Keratinocyte (primary cell): Measurements from ENCODE around the gene CLEC17A. TPM values are rescaled to one million over a fixed set of nuclear protein-coding genes. Genes with fewer than 3 reads are reported as not detected.

Experiments
- DNase-seq: peaks from one replicate; pipeline ENCODE4 v3.0.0-alpha.2; 2011; ENCODE audit warnings: low read depth, missing footprints, low spot score
- FAIRE-seq: peaks from 2 replicates; lab custom pipeline; 2011; peaks lifted over from hg19 to GRCh38; lab: Jason Lieb, UNC
- H2AFZ ChIP-seq: 2 replicates; pipeline ENCODE4 v1.6.0; 2012; ENCODE audit warnings: low read length, control low read depth, inconsistent platforms; ENCODE audit not compliant: control insufficient read depth
- H3K27ac ChIP-seq: 2 replicates; pipeline ENCODE4 v1.5.1; 2011; ENCODE audit warnings: low read length; ENCODE audit not compliant: control insufficient read depth, insufficient read depth
- H3K27me3 ChIP-seq: 3 replicates; pipeline ENCODE4 v1.6.0; 2011; ENCODE audit warnings: low read length; ENCODE audit not compliant: control insufficient read depth, insufficient read depth; ENCODE audit errors: extremely low read depth
- H3K36me3 ChIP-seq, 2 experiments: 2 replicates in 1 of 2; 3 replicates in 1 of 2; pipeline ENCODE4 v1.5.1; 2011; ENCODE audit warnings: low read length in 2 of 2, mild to moderate bottlenecking in 1 of 2; ENCODE audit not compliant: control insufficient read depth in 2 of 2, insufficient read depth in 2 of 2; ENCODE audit errors: extremely low read depth in 1 of 2
- H3K4me1 ChIP-seq: 3 replicates; pipeline ENCODE4 v1.5.1; 2011; ENCODE audit warnings: low read length; ENCODE audit not compliant: control insufficient read depth, insufficient read depth; ENCODE audit errors: extremely low read depth
- H3K4me2 ChIP-seq: 3 replicates; pipeline ENCODE4 v1.6.0; 2011; ENCODE audit warnings: low read depth, low read length; ENCODE audit not compliant: control insufficient read depth, insufficient read depth; ENCODE audit errors: extremely low read depth
- H3K4me3 ChIP-seq, 3 experiments: fragments of 200-600 bp in 1 of 3; sonication (generic) in 1 of 3; 2 replicates in 2 of 3; 3 replicates in 1 of 3; pipeline ENCODE4 v1.5.1; 2011 to 2016; ENCODE audit warnings: low read length in 3 of 3, mild to moderate bottlenecking in 3 of 3, control low read depth in 2 of 3, inconsistent platforms in 1 of 3, low read depth in 1 of 3, mixed read lengths in 1 of 3, mixed run types in 1 of 3, moderate library complexity in 1 of 3; ENCODE audit not compliant: control insufficient read depth in 2 of 3, insufficient read depth in 2 of 3; ENCODE audit errors: extremely low read depth in 1 of 3
- H3K79me2 ChIP-seq: 2 replicates; pipeline ENCODE4 v1.6.0; 2012; ENCODE audit warnings: low read length; ENCODE audit not compliant: control insufficient read depth, insufficient read depth
- H3K9ac ChIP-seq: 3 replicates; pipeline ENCODE4 v1.6.0; 2011; ENCODE audit warnings: low read length; ENCODE audit not compliant: control insufficient read depth, insufficient read depth; ENCODE audit errors: extremely low read depth
- H3K9me1 ChIP-seq: 3 replicates; pipeline ENCODE4 v1.6.0; 2011; ENCODE audit warnings: low read length; ENCODE audit not compliant: control insufficient read depth, insufficient read depth; ENCODE audit errors: extremely low read depth
- H3K9me3 ChIP-seq: 2 replicates; pipeline ENCODE4 v1.5.1; 2012; ENCODE audit warnings: low read depth, low read length; ENCODE audit not compliant: control insufficient read depth
- H4K20me1 ChIP-seq: 3 replicates; pipeline ENCODE4 v1.6.0; 2011; ENCODE audit warnings: low read length; ENCODE audit not compliant: control insufficient read depth, insufficient read depth; ENCODE audit errors: extremely low read depth
- EZH2 ChIP-seq: IDR thresholded peaks from one replicate; pipeline ENCODE4 v1.6.1; 2012; ENCODE audit warnings: inconsistent platforms, mild to moderate bottlenecking, low read length, moderate library complexity
- dilution Hi-C: fragments of 300-500 bp; cut with MboI; formaldehyde crosslinking; loops from one replicate; pipeline ENCODE4 v1.7.0; 2020; ENCODE audit warnings: low sequenced_read_pairs; ENCODE audit not compliant: extremely low pct_ligation_motif_present
- polyA plus RNA-seq, 5 experiments: library from polyadenylated mRNA; depleted of rRNA in 3 of 5; stranded (reverse) in 3 of 5; stranded (forward) in 1 of 5; unstranded in 1 of 5; fragments of >200 nt; gene quantifications; 1 replicate in 1 of 5; 2 replicates in 3 of 5; 3 replicates in 1 of 5; pipeline versions ENCODE4 v1.2.1 to v1.2.3, GENCODE V29; 2011 to 2012; ENCODE audit warnings: missing spikeins in 2 of 5, low read depth in 1 of 5, low replicate concordance in 1 of 5
- TF ChIP-seq, protein P1 (sequence below), 3 experiments: IDR thresholded peaks in 1 of 3; conservative IDR thresholded peaks in 1 of 3; optimal IDR thresholded peaks in 1 of 3; 2 replicates in 2 of 3; 3 replicates in 1 of 3; pipeline versions ENCODE3 to v1.5.1; 2011; ENCODE audit warnings: low read length in 3 of 3, mild to moderate bottlenecking in 3 of 3, moderate library complexity in 2 of 3, control low read depth in 1 of 3, inconsistent platforms in 1 of 3; ENCODE audit not compliant: insufficient read depth in 2 of 3; ENCODE audit errors: extremely low read depth in 1 of 3

The CLEC17A gene
- polyA plus RNA-seq, 1 donor (not counting 4 experiments of a cell fraction or from before 2014, with no cell fraction given) = not detected

DNA sequence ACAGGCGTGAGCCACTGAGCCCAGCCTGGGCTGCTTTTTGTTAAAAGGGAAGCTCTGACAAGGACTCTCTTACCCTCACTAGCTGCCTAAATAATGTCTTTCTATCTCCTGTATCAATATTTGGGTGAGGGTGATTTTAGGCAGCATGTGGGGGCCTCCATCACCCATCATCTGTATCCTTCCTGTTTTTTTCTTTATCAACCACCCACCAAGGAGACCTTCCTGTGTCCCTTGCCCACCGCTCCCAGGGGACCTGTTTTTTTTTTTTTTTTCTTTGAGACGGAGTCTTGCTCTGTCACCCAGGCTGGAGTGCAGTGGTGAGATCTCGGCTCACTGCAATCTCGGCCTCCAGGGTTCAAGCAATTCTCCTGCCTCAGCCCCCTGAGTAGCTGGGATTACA, 5.6 kb upstream of the CLEC17A start:
- no peak for TF ChIP-seq EZH2
- TF ChIP-seq, protein P1, sequence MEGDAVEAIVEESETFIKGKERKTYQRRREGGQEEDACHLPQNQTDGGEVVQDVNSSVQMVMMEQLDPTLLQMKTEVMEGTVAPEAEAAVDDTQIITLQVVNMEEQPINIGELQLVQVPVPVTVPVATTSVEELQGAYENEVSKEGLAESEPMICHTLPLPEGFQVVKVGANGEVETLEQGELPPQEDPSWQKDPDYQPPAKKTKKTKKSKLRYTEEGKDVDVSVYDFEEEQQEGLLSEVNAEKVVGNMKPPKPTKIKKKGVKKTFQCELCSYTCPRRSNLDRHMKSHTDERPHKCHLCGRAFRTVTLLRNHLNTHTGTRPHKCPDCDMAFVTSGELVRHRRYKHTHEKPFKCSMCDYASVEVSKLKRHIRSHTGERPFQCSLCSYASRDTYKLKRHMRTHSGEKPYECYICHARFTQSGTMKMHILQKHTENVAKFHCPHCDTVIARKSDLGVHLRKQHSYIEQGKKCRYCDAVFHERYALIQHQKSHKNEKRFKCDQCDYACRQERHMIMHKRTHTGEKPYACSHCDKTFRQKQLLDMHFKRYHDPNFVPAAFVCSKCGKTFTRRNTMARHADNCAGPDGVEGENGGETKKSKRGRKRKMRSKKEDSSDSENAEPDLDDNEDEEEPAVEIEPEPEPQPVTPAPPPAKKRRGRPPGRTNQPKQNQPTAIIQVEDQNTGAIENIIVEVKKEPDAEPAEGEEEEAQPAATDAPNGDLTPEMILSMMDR (optimal IDR thresholded peaks at IDR 0.05 in 1 of 3, IDR thresholded peaks at IDR 0.05 in 1 of 3, conservative IDR thresholded peaks at IDR 0.05 in 1 of 3; ENCODE audit: extremely low read depth in 1 of 3, insufficient read depth in 2 of 3, low read length in 3 of 3) = no peak
- DNase-seq = no peak
- H3K27me3 ChIP-seq = no peaks in the 10 kb centered on the region

DNA sequence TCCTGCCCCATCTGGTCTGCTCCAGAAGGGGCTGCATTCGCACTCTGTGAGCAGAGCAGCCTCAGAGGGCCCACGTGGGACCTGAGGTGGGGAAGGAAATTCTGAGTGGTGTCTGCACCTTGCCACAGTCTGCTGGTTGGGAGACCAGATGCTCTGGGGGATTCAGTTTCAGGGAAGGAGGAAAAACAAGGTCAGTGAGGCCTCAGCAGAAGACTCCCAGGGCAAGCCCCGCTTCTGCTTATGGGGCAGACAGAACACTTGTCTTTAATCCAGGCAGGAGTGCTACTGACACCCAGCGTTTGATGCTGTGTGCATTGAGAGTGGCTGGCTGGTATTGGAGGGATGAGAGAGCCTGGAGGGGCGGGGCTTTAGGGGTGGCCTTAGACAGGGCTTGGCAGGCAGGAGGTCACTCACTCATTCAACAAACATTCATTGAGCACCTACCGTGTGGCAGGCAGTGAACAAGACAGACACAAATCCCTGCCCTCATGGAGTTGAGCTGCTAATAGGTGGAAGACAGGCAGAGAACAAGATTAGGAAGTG, 4.9 kb upstream of the CLEC17A start:
- Histone ChIP-seq H3K4me2 (no peak overlapping the region), H3K27me3 (no peaks in the 10 kb centered on the region), H3K4me3 (no peak overlapping the region), H3K36me3 (no peaks in the 10 kb centered on the region), H3K27ac (no peak overlapping the region), H2AFZ (no peak overlapping the region), H3K9me1 (no peaks in the 10 kb centered on the region), H4K20me1 (no peaks in the 10 kb centered on the region), H3K9ac (no peak overlapping the region), H3K79me2 (no peaks in the 10 kb centered on the region), H3K4me1 (peaks cover 4% of the 10 kb centered on the region), H3K9me3 (no peaks in the 10 kb centered on the region)
- TF ChIP-seq EZH2 = no peak
- TF ChIP-seq, protein P1 (optimal IDR thresholded peaks at IDR 0.05 in 1 of 3, IDR thresholded peaks at IDR 0.05 in 1 of 3, conservative IDR thresholded peaks at IDR 0.05 in 1 of 3; ENCODE audit: extremely low read depth in 1 of 3, insufficient read depth in 2 of 3, low read length in 3 of 3) = no peak
- DNase-seq = no peak
- FAIRE-seq = no peak
- dilution Hi-C loops = no loop called here

More for the DNA sequence above, 5.6 kb upstream of the CLEC17A start:
- Histone ChIP-seq H4K20me1 (no peaks in the 10 kb centered on the region), H2AFZ (no peak overlapping the region), H3K4me1 (peaks cover 4% of the 10 kb centered on the region), H3K4me3 (no peak overlapping the region), H3K79me2 (no peaks in the 10 kb centered on the region), H3K4me2 (no peak overlapping the region), H3K9me3 (no peaks in the 10 kb centered on the region), H3K36me3 (no peaks in the 10 kb centered on the region), H3K9ac (no peak overlapping the region), H3K9me1 (no peaks in the 10 kb centered on the region), H3K27ac (no peak overlapping the region)
- no peak for FAIRE-seq
- dilution Hi-C loops = no loop called here
